MM.1S (cell line): ENCODE data around the gene PARD3.

Experiments used
- DNase-seq: peaks from one replicate; pipeline ENCODE4 v3.0.0-alpha.2; 2015
- H2AFZ ChIP-seq: fragments of 300-600 bp; sonication (generic); 2 replicates; pipeline ENCODE4 v1.6.0; 2016; ENCODE audit warnings: antibody characterized with exemption, low read length
- H3F3A ChIP-seq: fragments of 300-600 bp; sonication (generic); 2 replicates; pipeline ENCODE4 v1.6.1; 2016; ENCODE audit warnings: mild to moderate bottlenecking, antibody characterized with exemption, low read length, moderate library complexity, mixed read lengths; ENCODE audit not compliant: insufficient read depth
- H3K27ac ChIP-seq: fragments of 300-600 bp; sonication (generic); 2 replicates; pipeline ENCODE4 v1.5.1; 2016; ENCODE audit warnings: mild to moderate bottlenecking, low read length
- H3K27me3 ChIP-seq: fragments of 300-600 bp; sonication (generic); replicated peaks from 2 replicates; pipeline ENCODE4 v1.6.0; 2016; ENCODE audit warnings: low read length; ENCODE audit not compliant: insufficient read depth
- H3K36me3 ChIP-seq: fragments of 300-600 bp; sonication (generic); replicated peaks from 2 replicates; pipeline ENCODE4 v1.6.1; 2016; ENCODE audit warnings: mild to moderate bottlenecking, low read length, mixed read lengths; ENCODE audit not compliant: insufficient read depth
- H3K4me1 ChIP-seq: fragments of 300-600 bp; sonication (generic); 2 replicates; pipeline ENCODE4 v1.6.1; 2016; ENCODE audit warnings: low read length, mixed read lengths
- H3K4me2 ChIP-seq: fragments of 300-600 bp; sonication (generic); 2 replicates; pipeline ENCODE4 v1.6.0; 2016; ENCODE audit warnings: low read depth, low read length
- H3K4me3 ChIP-seq: fragments of 300-600 bp; sonication (generic); 2 replicates; pipeline ENCODE4 v1.5.1; 2016; ENCODE audit warnings: low read length, mixed read lengths
- H3K79me2 ChIP-seq: fragments of 300-600 bp; sonication (generic); 2 replicates; pipeline ENCODE4 v1.6.1; 2016; ENCODE audit warnings: mixed run types, low read length, mixed read lengths
- H3K9ac ChIP-seq: fragments of 300-600 bp; sonication (generic); 2 replicates; pipeline ENCODE4 v1.6.1; 2016; ENCODE audit warnings: low read length, mixed read lengths
- H3K9me2 ChIP-seq: fragments of 300-600 bp; sonication (generic); replicated peaks from 2 replicates; pipeline ENCODE4 v1.6.1; 2016; ENCODE audit warnings: mild to moderate bottlenecking, low read length, mixed read lengths; ENCODE audit not compliant: insufficient read depth
- H3K9me3 ChIP-seq: fragments of 300-600 bp; sonication (generic); replicated peaks from 2 replicates; pipeline ENCODE4 v1.6.1; 2016; ENCODE audit warnings: mild to moderate bottlenecking, low read length, mixed read lengths; ENCODE audit not compliant: insufficient read depth
- H4K20me1 ChIP-seq: fragments of 300-600 bp; sonication (generic); 2 replicates; pipeline ENCODE4 v1.6.1; 2016; ENCODE audit warnings: mild to moderate bottlenecking, low read length, moderate library complexity, mixed read lengths; ENCODE audit not compliant: insufficient read depth
- EZH2 ChIP-seq: fragments of 300-600 bp; sonication (generic); optimal IDR thresholded peaks from 2 replicates; pipeline ENCODE3; 2017; ENCODE audit warnings: low read depth, mild to moderate bottlenecking, antibody characterized with exemption, low read length, mixed read lengths
- EZH2phosphoT487 ChIP-seq: fragments of 300-600 bp; sonication (generic); IDR thresholded peaks from 2 replicates; pipeline ENCODE4 v1.6.1; 2018; ENCODE audit warnings: antibody characterized with exemption, low read length
- TF ChIP-seq, protein P1 (sequence below): fragments of 300-600 bp; sonication (generic); IDR thresholded peaks from 2 replicates; pipeline ENCODE4 v1.5.1; 2016; ENCODE audit warnings: antibody characterized with exemption, low read length, mixed read lengths

PARD3 gene

DNA sequence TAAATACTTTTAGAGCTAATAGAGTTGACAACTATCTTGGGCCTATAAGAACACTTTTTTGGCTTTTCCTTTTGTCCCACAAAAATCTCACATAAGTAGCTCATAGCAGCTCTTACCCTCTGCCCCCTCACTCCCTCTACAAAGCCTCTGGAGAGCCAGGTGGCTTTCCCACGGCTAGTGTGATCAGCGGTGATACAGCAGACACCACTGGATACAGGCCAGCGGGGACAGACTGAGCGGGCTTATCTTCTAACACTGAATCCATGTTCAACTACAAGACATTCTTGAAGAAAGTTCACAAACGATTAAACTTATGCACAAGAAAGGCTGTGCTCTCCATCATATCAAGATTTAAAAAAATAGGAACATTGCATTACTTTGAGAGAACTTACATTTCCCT is 377.2 kb downstream of the PARD3 start:
- H3K27me3 ChIP-seq, result no peaks in the 10 kb centered on the region
- DNase-seq, result no peak
- TF ChIP-seq, protein P1, sequence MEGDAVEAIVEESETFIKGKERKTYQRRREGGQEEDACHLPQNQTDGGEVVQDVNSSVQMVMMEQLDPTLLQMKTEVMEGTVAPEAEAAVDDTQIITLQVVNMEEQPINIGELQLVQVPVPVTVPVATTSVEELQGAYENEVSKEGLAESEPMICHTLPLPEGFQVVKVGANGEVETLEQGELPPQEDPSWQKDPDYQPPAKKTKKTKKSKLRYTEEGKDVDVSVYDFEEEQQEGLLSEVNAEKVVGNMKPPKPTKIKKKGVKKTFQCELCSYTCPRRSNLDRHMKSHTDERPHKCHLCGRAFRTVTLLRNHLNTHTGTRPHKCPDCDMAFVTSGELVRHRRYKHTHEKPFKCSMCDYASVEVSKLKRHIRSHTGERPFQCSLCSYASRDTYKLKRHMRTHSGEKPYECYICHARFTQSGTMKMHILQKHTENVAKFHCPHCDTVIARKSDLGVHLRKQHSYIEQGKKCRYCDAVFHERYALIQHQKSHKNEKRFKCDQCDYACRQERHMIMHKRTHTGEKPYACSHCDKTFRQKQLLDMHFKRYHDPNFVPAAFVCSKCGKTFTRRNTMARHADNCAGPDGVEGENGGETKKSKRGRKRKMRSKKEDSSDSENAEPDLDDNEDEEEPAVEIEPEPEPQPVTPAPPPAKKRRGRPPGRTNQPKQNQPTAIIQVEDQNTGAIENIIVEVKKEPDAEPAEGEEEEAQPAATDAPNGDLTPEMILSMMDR, result no peak
- TF ChIP-seq EZH2phosphoT487 (no peak), EZH2 (no peak)

GRCh38 chr10:34434119-34434594 is 380.9 kb downstream of the PARD3 start:
- Histone ChIP-seq H4K20me1 (no peaks in the 10 kb centered on the region), H3K9me3 (no peaks in the 10 kb centered on the region), H3K9ac (no peak overlapping the region), H3K4me3 (no peak overlapping the region), H3K79me2 (peaks cover 9% of the 10 kb centered on the region; the same call in 1 of the 2 replicates), H3K27me3 (no peaks in the 10 kb centered on the region), H3K4me1 (no peaks in the 10 kb centered on the region), H3K36me3 (no peaks in the 10 kb centered on the region), H3K27ac (no peak overlapping the region), H2AFZ (no peak overlapping the region), H3F3A (no peaks in the 10 kb centered on the region), H3K9me2 (no peaks in the 10 kb centered on the region), H3K4me2 (no peak overlapping the region)
- TF ChIP-seq, protein P1, result no peak
- TF ChIP-seq EZH2 (no peak), EZH2phosphoT487 (no peak)
- no peak for DNase-seq

More for the DNA sequence above, 377.2 kb downstream of the PARD3 start:
- H3K9me3 ChIP-seq, result no peaks in the 10 kb centered on the region
- H3K36me3 ChIP-seq, result no peaks in the 10 kb centered on the region
- H3K4me3 ChIP-seq, result no peak overlapping the region
- no peak overlapping the region for H3K4me2 ChIP-seq
- no peaks in the 10 kb centered on the region for H3K4me1 ChIP-seq
- H3K79me2 ChIP-seq, result 0 out of 2 replicates have a peak, but pooled peaks cover 5% of the 10 kb centered on the region
- no peaks in the 10 kb centered on the region for H4K20me1 ChIP-seq
- H2AFZ ChIP-seq, result no peak overlapping the region
- H3K27ac ChIP-seq, result no peak overlapping the region
- H3F3A ChIP-seq, result no peaks in the 10 kb centered on the region
- no peak overlapping the region for H3K9ac ChIP-seq
- no peaks in the 10 kb centered on the region for H3K9me2 ChIP-seq

- Histone ChIP-seq H3K4me2 (no peak overlapping the region), H3K9me2 (no peaks in the 10 kb centered on the region), H3K4me3 (no peak overlapping the region), H3K36me3 (no peaks in the 10 kb centered on the region), H3F3A (no peaks in the 10 kb centered on the region), H3K27ac (no peak overlapping the region), H3K79me2 (peaks cover 9% of the 10 kb centered on the region; the same call in 1 of the 2 replicates), H3K9ac (no peak overlapping the region), H2AFZ (no peak overlapping the region), H4K20me1 (no peaks in the 10 kb centered on the region), H3K4me1 (no peaks in the 10 kb centered on the region), H3K9me3 (no peaks in the 10 kb centered on the region), H3K27me3 (no peaks in the 10 kb centered on the region)
- DNase-seq, result no peak
- TF ChIP-seq, protein P1, result no peak
- TF ChIP-seq EZH2phosphoT487 (no peak), EZH2 (no peak)
Measured at GRCh38 chr10:34433241-34434076, 381.6 kb downstream of the PARD3 start.
